Stimulated activated naive CD8-positive, alpha-beta T cell treated with anti-CD3 and anti-CD28 coated beads, Interleukin-15, Interleukin-2, amounts not matched to agents 100 ng/mL and 50 ng/mL, for 24 hours (primary cell): ENCODE measurements around the gene SOS1.
"Not testable (repeated sequence)": the region's sequence is repeated elsewhere in the genome, so short reads cannot be mapped to it uniquely, and the experiment has no call there.

Source experiments
- H3K27ac Mint-ChIP-seq: one replicate; pipeline ENCODE4 v1.8.0; 2021; ENCODE audit warnings: mild to moderate bottlenecking, mixed read lengths
- H3K27me3 Mint-ChIP-seq: one replicate; pipeline ENCODE4 v1.8.0; 2021; ENCODE audit warnings: mixed read lengths
- H3K36me3 Mint-ChIP-seq: one replicate; pipeline ENCODE4 v1.8.0; 2021; ENCODE audit warnings: low read depth, mixed read lengths
- H3K4me1 Mint-ChIP-seq: one replicate; pipeline ENCODE4 v1.8.0; 2021; ENCODE audit warnings: low read depth, mixed read lengths
- H3K4me3 Mint-ChIP-seq: one replicate; pipeline ENCODE4 v1.8.0; 2021; ENCODE audit warnings: mild to moderate bottlenecking, mixed read lengths
- H3K9me3 Mint-ChIP-seq: one replicate; pipeline ENCODE4 v1.8.0; 2021; ENCODE audit warnings: mixed read lengths

The SOS1 gene

DNA sequence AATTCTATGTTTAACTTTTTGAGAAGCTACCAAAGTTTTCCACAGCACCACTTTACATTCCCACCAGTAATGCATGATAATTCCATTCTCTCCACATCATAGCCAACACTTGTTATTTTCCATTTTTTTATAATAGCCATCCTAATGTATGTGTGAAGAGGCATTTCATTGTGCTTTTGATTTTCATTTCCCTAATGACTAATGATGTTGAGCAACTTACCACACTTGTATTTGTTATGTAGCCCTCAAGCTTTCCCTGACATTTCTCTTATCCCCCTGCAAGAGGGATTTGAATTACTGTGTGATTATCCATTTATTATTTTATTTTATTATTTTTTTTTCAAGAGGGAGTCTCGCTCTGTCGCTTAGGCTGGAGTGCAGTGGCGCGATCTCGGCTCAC lies 23.6 kb upstream of the SOS1 start:
- H3K27ac Mint-ChIP-seq, result no peak overlapping the region
- H3K9me3 Mint-ChIP-seq, result no peaks in the 10 kb centered on the region
- peaks cover 31% of the 10 kb centered on the region for H3K4me1 Mint-ChIP-seq
- H3K27me3 Mint-ChIP-seq, result no peaks in the 10 kb centered on the region
- no peaks in the 10 kb centered on the region for H3K36me3 Mint-ChIP-seq
- no peak overlapping the region for H3K4me3 Mint-ChIP-seq

DNA sequence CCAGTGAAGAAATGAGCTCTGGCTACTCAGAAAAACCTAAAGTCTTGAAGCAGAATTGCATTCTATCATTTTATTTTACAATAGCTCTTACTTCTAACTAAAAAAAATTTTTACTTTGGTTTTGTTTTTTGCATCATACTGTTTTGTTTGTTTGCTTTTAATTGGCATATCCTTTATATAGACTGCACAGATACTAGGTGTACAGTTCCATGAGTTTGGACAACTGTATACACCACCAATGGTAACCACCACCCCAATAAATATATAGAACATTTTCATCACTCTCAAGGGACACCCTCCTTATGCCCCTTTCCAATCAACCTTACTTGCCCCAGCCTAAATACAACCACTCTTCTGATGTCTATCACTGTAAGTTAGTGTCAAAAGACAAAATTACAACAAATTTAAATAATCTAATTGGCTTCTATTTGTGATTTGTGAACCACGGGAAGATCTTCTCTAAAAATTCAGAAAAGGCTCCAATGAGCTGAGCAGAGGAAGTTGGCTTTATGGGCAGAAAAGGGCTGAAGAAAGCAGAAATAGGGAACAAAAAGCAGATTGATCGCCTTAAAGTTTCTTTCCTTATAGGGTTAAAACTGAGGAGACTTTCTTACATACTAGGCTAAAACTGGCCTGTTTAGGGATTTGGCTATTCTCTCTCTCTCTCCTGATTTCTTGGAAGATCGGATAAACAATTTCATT lies 22.2 kb upstream of the SOS1 start:
- no peaks in the 10 kb centered on the region for H3K9me3 Mint-ChIP-seq
- no peaks in the 10 kb centered on the region for H3K27me3 Mint-ChIP-seq

DNA sequence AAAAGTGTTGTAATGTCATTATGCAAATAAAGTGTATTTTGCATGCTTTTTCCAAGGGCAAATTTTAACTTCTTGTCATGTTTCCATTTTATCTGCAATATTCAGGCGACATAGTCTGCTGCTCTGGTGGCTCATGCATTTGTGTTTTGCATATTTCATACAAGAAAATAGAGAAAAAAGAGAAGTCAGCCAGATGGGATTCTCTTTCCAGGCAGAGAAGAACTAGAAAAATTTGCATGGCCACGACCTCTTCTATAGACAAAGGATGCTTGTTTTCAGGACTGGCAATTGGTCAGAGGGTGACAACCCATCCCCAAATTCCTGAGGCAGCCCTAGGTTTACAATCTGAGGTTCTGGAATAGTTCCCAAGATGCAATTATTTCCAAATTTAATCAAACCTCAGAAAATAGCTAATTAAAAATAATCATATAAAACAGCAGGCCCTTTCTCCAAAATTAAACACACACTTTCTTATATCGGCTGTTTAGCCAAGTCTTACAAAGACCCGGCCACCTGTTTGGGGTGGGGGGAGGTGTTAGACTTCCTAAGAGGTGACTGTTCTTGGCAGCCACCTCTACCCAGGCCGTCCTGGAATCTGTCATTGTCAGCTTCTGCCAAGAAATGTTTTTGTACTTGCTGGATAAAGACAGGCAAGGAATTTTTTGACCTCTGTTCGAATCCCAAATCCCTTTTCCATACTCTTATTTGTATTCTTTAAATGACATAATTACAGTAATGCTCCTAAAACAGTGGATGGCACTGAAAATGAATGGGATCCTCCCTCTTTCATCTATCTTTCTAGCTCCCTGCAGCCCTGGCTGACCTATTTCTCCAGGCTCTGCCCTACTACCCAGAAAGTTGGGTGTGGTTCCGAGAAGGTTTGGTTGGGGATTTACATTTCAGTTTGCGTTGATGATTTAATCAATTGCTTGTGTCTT lies 20.8 kb upstream of the SOS1 start:
- Mint-ChIP-seq H3K27me3 (no peaks in the 10 kb centered on the region), H3K27ac (peak overlapping the region; percentile 33), H3K4me1 (peaks cover 42% of the 10 kb centered on the region), H3K4me3 (no peak overlapping the region), H3K36me3 (no peaks in the 10 kb centered on the region), H3K9me3 (no peaks in the 10 kb centered on the region)

More for the DNA sequence above, 22.2 kb upstream of the SOS1 start:
- Mint-ChIP-seq H3K4me3 (no peak overlapping the region), H3K4me1 (peaks cover 37% of the 10 kb centered on the region), H3K27ac (no peak overlapping the region), H3K36me3 (no peaks in the 10 kb centered on the region)

DNA sequence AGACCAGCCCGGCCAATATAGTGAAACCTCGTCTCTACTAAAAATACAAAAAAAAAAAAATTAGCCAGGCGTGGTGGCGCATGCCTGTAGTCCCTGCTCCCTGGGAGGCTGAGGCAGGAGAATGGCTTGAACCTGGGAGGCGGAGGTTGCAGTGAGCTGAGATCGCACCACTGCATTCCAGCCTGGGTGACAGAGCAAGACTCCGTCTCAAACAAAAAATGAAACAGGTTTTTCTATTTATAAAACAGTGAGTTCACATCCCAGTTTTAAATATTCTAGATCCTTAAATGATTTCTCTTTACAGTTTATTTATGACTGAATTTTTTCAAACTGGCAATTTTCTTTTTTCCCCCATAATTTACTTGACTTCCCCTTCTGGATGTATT lies 20.1 kb upstream of the SOS1 start:
- H3K36me3 Mint-ChIP-seq, H3K4me3 Mint-ChIP-seq, H3K27me3 Mint-ChIP-seq, H3K9me3 Mint-ChIP-seq: not testable (repeated sequence)
- Mint-ChIP-seq H3K4me1 (peaks cover 48% of the 10 kb centered on the region), H3K27ac (peak overlapping the region; percentile 33)

DNA sequence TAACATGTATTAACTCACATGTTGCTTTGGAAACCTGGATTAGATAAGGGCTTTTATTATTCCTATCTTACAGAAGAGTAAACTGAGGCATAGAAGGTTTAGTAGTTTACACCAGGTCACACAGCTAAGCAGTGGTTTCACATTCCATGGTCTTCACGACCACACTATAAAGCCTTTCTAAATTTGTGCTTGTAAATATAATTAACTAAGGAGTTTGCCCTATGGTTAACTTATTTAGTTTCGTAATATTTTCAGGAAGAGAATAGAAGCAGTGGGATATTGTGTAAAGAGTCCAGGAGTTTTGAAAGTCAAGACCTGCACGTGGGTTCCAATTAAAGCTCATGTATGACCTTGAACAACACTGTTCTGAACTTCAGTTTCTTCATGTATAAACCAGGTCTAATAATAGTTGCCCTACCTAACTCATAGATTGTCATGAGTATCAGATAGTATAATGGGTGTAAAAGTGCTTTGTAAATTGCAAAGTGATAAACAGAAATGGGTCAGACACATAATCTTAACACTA lies 19.5 kb upstream of the SOS1 start:
- H3K27me3 Mint-ChIP-seq, result no peaks in the 10 kb centered on the region
- no peaks in the 10 kb centered on the region for H3K36me3 Mint-ChIP-seq
- peaks cover 53% of the 10 kb centered on the region for H3K4me1 Mint-ChIP-seq
- H3K27ac Mint-ChIP-seq, result no peak overlapping the region
- H3K4me3 Mint-ChIP-seq, result no peak overlapping the region
- H3K9me3 Mint-ChIP-seq, result no peaks in the 10 kb centered on the region

DNA sequence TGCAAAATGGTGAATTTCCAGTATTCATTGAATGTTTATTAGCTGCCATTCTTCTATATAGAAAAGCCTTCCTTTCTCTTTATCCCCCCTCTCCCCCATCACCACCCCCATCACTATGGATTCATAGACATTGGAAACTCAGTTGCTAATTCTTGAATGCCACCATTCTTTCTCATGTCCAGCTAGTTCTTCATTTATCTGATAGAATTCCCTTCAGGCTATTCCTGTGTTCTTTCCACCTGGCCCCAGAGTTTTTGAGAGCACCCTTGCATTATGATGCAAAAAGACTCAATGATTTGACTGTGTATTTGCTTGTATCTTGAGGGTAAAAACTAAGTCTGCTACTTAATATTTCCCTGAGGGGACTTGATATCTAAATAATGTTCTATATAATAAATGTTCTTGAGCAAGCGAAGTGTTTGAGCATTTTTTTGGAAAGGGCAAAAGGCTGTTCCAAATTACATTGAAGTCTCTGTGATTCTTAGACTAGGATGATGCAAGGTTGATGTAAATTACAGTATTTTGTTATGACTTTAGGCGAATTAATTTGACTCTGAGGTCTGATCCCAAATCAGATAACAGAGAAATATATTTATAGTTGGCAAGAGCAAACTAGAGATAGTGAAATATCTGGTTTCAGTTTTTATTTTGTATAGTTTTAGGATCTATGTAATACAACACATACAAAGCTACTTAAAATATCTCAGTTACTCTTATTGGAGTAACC lies 18.8 kb upstream of the SOS1 start:
- H3K9me3 Mint-ChIP-seq, result no peaks in the 10 kb centered on the region
- H3K27me3 Mint-ChIP-seq, result no peaks in the 10 kb centered on the region
- peaks cover 54% of the 10 kb centered on the region for H3K4me1 Mint-ChIP-seq
- H3K4me3 Mint-ChIP-seq, result no peak overlapping the region
- no peaks in the 10 kb centered on the region for H3K36me3 Mint-ChIP-seq
- peak overlapping the region; percentile 20 for H3K27ac Mint-ChIP-seq

DNA sequence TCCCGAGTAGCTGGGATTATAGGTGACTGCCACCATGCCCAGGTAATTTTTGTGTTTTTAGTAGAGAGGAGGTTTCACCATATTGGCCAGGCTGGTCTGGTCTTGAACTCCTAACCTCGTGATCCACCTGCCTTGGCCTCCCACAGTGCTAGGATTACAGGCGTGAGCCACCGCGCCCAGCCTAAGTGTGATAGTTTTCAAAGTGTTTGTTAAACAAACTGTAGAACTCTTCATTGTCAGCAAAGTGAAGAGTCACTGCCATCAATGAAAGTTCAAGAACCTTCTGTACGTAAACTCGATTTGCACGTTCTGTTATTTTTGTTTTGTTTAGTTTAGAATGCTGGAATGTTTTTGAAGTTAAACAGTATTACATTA lies 18.0 kb upstream of the SOS1 start:
- Mint-ChIP-seq H3K27me3 (no peaks in the 10 kb centered on the region), H3K27ac (no peak overlapping the region), H3K9me3 (no peaks in the 10 kb centered on the region), H3K36me3 (no peaks in the 10 kb centered on the region), H3K4me3 (no peak overlapping the region), H3K4me1 (peaks cover 52% of the 10 kb centered on the region)

DNA sequence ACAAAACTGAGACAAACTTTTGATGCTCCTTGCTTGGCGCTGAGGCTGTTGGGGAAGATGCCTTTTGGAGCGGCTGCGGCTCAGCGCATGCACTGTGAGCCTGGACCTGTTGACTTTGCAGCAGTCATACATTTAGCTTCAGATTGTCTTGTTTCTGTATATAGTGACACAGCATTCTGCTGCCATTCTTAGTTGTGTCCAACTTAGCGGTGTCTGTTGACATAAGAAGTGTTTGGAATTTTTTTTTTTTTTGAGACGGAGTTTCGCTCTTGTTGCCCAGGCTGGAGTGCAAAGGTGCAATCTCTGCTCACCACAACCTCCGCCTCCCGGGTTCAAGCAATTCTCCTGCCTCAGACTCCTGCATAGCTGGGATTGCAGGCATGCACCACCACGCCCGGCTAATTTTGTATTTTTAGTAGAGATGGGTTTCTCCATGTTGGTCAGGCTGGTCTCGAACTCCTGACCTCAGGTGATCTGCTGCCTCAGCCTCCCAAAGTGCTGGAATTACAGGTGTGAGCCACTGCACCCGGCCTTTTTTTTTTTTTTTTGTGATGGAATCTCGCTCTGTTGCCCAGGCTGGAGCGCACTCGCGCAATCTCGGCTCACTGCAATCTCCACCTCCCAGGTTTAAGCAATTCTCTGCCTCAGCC lies 17.5 kb upstream of the SOS1 start:
- H3K4me3 Mint-ChIP-seq, H3K27me3 Mint-ChIP-seq, H3K9me3 Mint-ChIP-seq, H3K36me3 Mint-ChIP-seq, H3K27ac Mint-ChIP-seq: not testable (repeated sequence)
- peaks cover 52% of the 10 kb centered on the region for H3K4me1 Mint-ChIP-seq

DNA sequence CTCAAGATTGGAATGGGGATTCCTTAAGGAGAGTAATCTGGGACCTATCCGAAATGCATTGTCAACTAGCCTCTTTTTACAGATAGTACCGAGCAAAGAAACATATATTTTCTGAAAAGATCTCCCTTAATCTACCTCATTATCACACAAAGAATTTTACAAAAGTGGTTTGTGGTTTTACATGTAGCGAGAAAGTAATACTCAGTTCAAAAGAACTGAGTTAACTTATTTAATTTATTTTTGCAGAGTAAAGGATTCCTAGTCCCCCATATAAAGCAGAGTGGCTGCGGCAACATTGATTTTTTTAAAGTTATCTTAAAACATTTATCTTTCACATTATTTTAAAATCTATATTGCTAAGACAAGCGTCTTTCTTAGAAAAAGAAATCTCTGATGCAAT lies 15.9 kb upstream of the SOS1 start:
- H3K9me3 Mint-ChIP-seq, result no peaks in the 10 kb centered on the region
- H3K36me3 Mint-ChIP-seq, result no peaks in the 10 kb centered on the region
- peaks cover 48% of the 10 kb centered on the region for H3K4me1 Mint-ChIP-seq
- H3K27ac Mint-ChIP-seq, result peak overlapping the region; percentile 19
- H3K27me3 Mint-ChIP-seq, result no peaks in the 10 kb centered on the region
- H3K4me3 Mint-ChIP-seq, result no peak overlapping the region

DNA sequence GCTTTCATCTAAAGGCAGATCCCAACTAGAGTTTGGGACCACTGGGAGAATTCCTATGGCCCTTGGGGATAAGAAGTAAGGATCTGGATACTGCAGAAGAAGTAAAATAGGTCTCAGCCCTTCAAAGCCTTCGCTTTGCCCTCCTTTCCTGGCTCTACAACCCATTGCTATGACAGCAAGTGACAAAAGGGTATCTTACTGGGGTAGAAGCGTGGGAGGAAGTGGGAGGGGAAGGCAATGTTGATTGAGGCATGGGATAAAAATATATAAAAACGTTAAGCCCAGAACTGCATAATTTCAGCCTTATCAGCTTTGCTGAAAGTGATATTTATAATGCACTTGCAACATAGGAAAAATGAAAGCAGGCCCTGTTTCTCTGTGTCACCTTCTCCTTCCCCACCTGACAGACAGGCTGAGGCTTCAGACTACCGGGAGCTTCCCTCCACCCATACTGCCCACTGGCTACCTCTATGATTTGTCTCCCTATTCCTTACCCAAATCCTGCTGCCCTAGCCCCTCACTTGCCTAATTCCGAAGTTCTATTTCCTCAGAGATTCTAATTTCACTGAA lies 14.9 kb upstream of the SOS1 start:
- peak overlapping the region; percentile 42 for H3K4me3 Mint-ChIP-seq
- H3K9me3 Mint-ChIP-seq, result no peaks in the 10 kb centered on the region
- peaks cover 39% of the 10 kb centered on the region for H3K4me1 Mint-ChIP-seq

DNA sequence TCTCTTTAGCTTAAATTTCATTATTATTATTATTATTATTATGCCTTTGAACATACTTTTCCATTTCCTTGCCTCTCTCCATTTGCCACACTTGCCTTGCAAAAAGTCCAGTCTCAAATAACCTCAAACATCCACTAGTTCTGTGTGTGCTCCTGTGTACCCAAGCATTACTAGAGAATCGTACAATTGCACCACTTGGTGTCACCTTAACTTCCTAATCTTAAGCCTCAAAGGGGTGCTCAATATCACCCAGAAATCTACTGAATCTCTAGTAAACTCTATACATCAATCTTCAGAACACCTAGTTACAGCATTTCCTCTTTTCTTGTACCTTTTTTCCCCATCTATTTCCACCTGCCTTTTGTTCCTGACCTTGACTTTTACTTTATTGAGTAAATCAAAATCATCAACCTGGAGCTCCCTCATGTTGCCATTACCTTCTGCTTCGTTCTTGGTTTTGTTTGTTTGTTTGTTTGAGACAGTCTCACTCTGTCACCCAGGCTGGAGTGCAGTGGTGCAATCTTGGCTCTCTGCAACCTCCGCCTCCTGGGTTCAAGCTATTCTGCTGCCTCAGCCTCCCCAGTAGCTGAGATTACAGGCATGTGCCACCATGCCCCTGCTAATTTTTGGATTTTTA lies 12.5 kb upstream of the SOS1 start:
- Mint-ChIP-seq H3K36me3 (no peaks in the 10 kb centered on the region), H3K4me3 (no peak overlapping the region), H3K27me3 (no peaks in the 10 kb centered on the region), H3K27ac (no peak overlapping the region), H3K9me3 (no peaks in the 10 kb centered on the region), H3K4me1 (peaks cover 48% of the 10 kb centered on the region)

More for the DNA sequence above, 14.9 kb upstream of the SOS1 start:
- Mint-ChIP-seq H3K36me3 (no peaks in the 10 kb centered on the region), H3K27me3 (no peaks in the 10 kb centered on the region), H3K27ac (peak overlapping the region; percentile 45)

DNA sequence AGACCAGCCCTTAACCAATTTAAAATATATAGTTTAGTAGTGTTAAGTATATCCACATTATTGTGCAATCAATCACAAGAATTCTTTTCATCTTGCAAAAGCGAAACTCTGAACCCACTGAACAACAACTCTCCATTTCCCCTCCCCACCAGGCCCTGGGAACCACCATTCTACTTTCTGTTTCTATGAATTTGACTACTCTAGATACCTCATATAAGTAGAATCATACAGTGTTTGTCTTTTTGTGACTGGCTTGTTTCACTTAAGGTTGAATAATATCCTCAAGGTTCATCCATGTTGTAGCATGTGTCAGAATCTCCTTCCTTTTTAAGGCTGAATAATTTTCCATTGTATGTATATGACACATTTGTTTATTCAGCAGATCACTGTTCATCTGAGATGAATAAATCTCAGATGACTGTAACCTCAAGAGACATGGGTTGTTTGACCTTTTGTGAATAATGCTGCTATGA lies 8.1 kb upstream of the SOS1 start:
- peak overlapping the region; percentile 81 for H3K27ac Mint-ChIP-seq
- no peaks in the 10 kb centered on the region for H3K36me3 Mint-ChIP-seq
- H3K4me3 Mint-ChIP-seq, result peak overlapping the region; percentile 62
- H3K27me3 Mint-ChIP-seq, result no peaks in the 10 kb centered on the region
- H3K4me1 Mint-ChIP-seq, result peaks cover 54% of the 10 kb centered on the region
- H3K9me3 Mint-ChIP-seq, result no peaks in the 10 kb centered on the region

DNA sequence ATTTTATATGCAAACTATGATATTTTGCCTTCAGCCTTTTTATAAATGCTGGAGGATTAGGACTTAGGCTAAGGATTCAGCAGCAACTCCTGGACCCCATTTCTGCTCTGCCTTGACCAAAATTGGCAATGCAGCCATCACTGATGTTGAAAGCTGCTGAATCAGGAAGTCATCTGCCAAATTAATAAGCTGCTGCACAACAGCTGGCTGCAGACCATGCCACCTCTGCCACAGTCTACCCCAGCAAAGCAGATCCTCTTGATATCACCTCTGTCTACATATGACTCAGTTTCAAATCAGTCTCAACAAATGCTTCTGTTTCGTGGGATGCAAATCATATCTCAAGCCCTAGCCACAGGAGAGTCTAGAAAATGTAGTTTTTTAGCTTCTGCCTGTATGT lies 7.1 kb upstream of the SOS1 start:
- H3K27ac Mint-ChIP-seq, result peak overlapping the region; percentile 81
- peaks cover 58% of the 10 kb centered on the region for H3K4me1 Mint-ChIP-seq
- H3K36me3 Mint-ChIP-seq, result no peaks in the 10 kb centered on the region
- peak overlapping the region; percentile 62 for H3K4me3 Mint-ChIP-seq
- no peaks in the 10 kb centered on the region for H3K9me3 Mint-ChIP-seq
- no peaks in the 10 kb centered on the region for H3K27me3 Mint-ChIP-seq

DNA sequence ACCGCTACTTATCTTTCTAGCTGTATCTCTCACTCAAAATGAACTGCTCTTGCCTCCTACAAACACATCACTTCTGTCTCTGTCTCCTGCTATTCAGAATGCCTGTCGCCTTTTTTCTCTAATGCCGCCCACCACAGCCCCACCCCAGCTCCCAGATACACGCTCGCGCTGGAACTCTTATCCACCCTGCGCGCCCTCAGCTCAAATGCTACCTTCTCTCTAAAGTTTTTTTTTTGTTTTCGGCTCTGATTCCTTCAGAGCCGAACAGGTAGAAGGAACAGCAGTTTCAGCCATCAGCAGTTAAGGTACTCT lies 3.9 kb upstream of the SOS1 start:
- peak overlapping the region; percentile 94 for H3K4me3 Mint-ChIP-seq
- H3K36me3 Mint-ChIP-seq, result peaks cover 1% of the 10 kb centered on the region
- H3K27me3 Mint-ChIP-seq, result no peaks in the 10 kb centered on the region
- H3K27ac Mint-ChIP-seq, result peak overlapping the region; percentile 82
- H3K4me1 Mint-ChIP-seq, result peaks cover 66% of the 10 kb centered on the region
- no peaks in the 10 kb centered on the region for H3K9me3 Mint-ChIP-seq
